OCI-LY1 (cell line): ENCODE measurements around the gene NKAIN4.

Experiments used
- H2AFZ ChIP-seq: fragments of 200-600 bp; sonication (generic), shearing (Covaris generic); 2 replicates; pipeline ENCODE4 v1.6.0; 2014; ENCODE audit warnings: antibody characterized with exemption, mild to moderate bottlenecking, low read length
- H3F3A ChIP-seq: fragments of 200-600 bp; sonication (generic), shearing (Covaris generic); 2 replicates; pipeline ENCODE4 v1.6.0; 2014; ENCODE audit warnings: mild to moderate bottlenecking, antibody characterized with exemption, low read length, moderate library complexity; ENCODE audit not compliant: insufficient read depth
- H3K27ac ChIP-seq: fragments of 200-600 bp; sonication (generic); 2 replicates; pipeline ENCODE4 v1.5.1; 2014; ENCODE audit warnings: low read length, mixed run types, mild to moderate bottlenecking, low read depth; ENCODE audit not compliant: poor library complexity, severe bottlenecking
- H3K27me3 ChIP-seq: fragments of 200-600 bp; sonication (generic); 2 replicates; pipeline ENCODE4 v1.6.0; 2014; ENCODE audit warnings: antibody characterized with exemption, mild to moderate bottlenecking, low read length, moderate library complexity; ENCODE audit not compliant: insufficient read depth
- H3K36me3 ChIP-seq: fragments of 200-600 bp; sonication (generic); 2 replicates; pipeline ENCODE4 v1.6.1; 2014; ENCODE audit warnings: mild to moderate bottlenecking, antibody characterized with exemption, low read length, moderate library complexity, mixed read lengths; ENCODE audit not compliant: insufficient read depth
- H3K4me1 ChIP-seq: fragments of 200-600 bp; sonication (generic); 2 replicates; pipeline ENCODE4 v1.5.1; 2014; ENCODE audit warnings: mild to moderate bottlenecking, low read length, moderate library complexity; ENCODE audit not compliant: insufficient read depth, severe bottlenecking
- H3K4me2 ChIP-seq: fragments of 200-600 bp; sonication (generic), shearing (Covaris generic); 2 replicates; pipeline ENCODE4 v1.6.1; 2014; ENCODE audit warnings: low read length
- H3K4me3 ChIP-seq: fragments of 200-600 bp; sonication (generic); 2 replicates; pipeline ENCODE4 v1.5.1; 2014; ENCODE audit warnings: low read length, low read depth, mild to moderate bottlenecking, mixed read lengths; ENCODE audit not compliant: poor library complexity, severe bottlenecking
- H3K79me2 ChIP-seq: fragments of 200-600 bp; shearing (Covaris generic); 2 replicates; pipeline ENCODE4 v1.6.1; 2016; ENCODE audit warnings: mixed run types, low read length, mixed read lengths; ENCODE audit not compliant: insufficient read depth
- H3K9ac ChIP-seq: fragments of 200-600 bp; sonication (generic), shearing (Covaris generic); 2 replicates; pipeline ENCODE4 v1.6.1; 2014; ENCODE audit warnings: mild to moderate bottlenecking, low read length, mixed read lengths
- H3K9me2 ChIP-seq: fragments of 200-600 bp; sonication (generic), shearing (Covaris generic); 2 replicates; pipeline ENCODE4 v1.6.1; 2014; ENCODE audit warnings: low read depth, mild to moderate bottlenecking, low read length, mixed read lengths
- H3K9me3 ChIP-seq: fragments of 200-600 bp; shearing (Covaris generic); 2 replicates; pipeline ENCODE4 v1.6.1; 2014; ENCODE audit warnings: low read length, mixed read lengths
- H4K20me1 ChIP-seq: fragments of 200-600 bp; sonication (generic), shearing (Covaris generic); 2 replicates; pipeline ENCODE4 v1.6.0; 2016; ENCODE audit warnings: mild to moderate bottlenecking, low read length; ENCODE audit not compliant: insufficient read depth
- CTCF ChIP-seq: fragments of 200-600 bp; sonication (generic), shearing (Covaris generic); IDR thresholded peaks from 2 replicates; pipeline ENCODE4 v1.5.1; 2017; ENCODE audit warnings: mild to moderate bottlenecking, antibody characterized with exemption, low read length, moderate library complexity, mixed read lengths
- EZH2 ChIP-seq: fragments of 200-600 bp; sonication (generic), shearing (Covaris generic); IDR thresholded peaks from 2 replicates; pipeline ENCODE4 v1.8.0; 2017; ENCODE audit warnings: borderline replicate concordance, mixed run types, mild to moderate bottlenecking, antibody characterized with exemption, low read length, moderate library complexity, mixed read lengths

NKAIN4 gene

GRCh38 chr20:63296531-63297299 lies 42.5 kb upstream of the NKAIN4 start:
- Histone ChIP-seq H3K36me3 (no peaks in the 10 kb centered on the region), H3K9me3 (no peaks in the 10 kb centered on the region), H3K27me3 (no peaks in the 10 kb centered on the region; the same call in 1 of the 2 replicates), H3K27ac (no peak overlapping the region), H4K20me1 (no peaks in the 10 kb centered on the region), H3F3A (no peaks in the 10 kb centered on the region), H3K9me2 (no peaks in the 10 kb centered on the region), H3K79me2 (no peaks in the 10 kb centered on the region), H3K4me2 (no peak overlapping the region), H3K4me1 (no peaks in the 10 kb centered on the region), H2AFZ (no peak overlapping the region), H3K4me3 (no peak overlapping the region), H3K9ac (no peak overlapping the region)
- TF ChIP-seq EZH2 = no peak
- no peak for TF ChIP-seq CTCF

- Histone ChIP-seq H3K79me2 (no peaks in the 10 kb centered on the region), H3K4me2 (no peak overlapping the region), H3K4me3 (no peak overlapping the region), H2AFZ (no peak overlapping the region), H3K9me2 (no peaks in the 10 kb centered on the region), H4K20me1 (no peaks in the 10 kb centered on the region), H3K9me3 (no peaks in the 10 kb centered on the region), H3K27ac (no peak overlapping the region), H3K4me1 (no peaks in the 10 kb centered on the region), H3K27me3 (no peaks in the 10 kb centered on the region; the same call in 1 of the 2 replicates), H3K9ac (no peak overlapping the region), H3F3A (no peaks in the 10 kb centered on the region), H3K36me3 (no peaks in the 10 kb centered on the region)
- TF ChIP-seq CTCF (no peak), EZH2 (no peak)
These were observed 41.6 kb upstream of the NKAIN4 start for GRCh38 chr20:63295846-63296245.

- no peak overlapping the region for H2AFZ ChIP-seq
- H3K79me2 ChIP-seq = no peaks in the 10 kb centered on the region
- no peaks in the 10 kb centered on the region for H3F3A ChIP-seq
- H3K27ac ChIP-seq = no peak overlapping the region
- no peaks in the 10 kb centered on the region for H3K4me1 ChIP-seq
- no peaks in the 10 kb centered on the region for H3K9me2 ChIP-seq
- no peak overlapping the region for H3K4me3 ChIP-seq
- no peaks in the 10 kb centered on the region for H3K9me3 ChIP-seq
- H3K36me3 ChIP-seq = no peaks in the 10 kb centered on the region
- no peak overlapping the region for H3K9ac ChIP-seq
- TF ChIP-seq CTCF = no peak
- no peak for TF ChIP-seq EZH2
- no peak overlapping the region for H3K4me2 ChIP-seq
- no peaks in the 10 kb centered on the region; the same call in 1 of the 2 replicates for H3K27me3 ChIP-seq
- H4K20me1 ChIP-seq = no peaks in the 10 kb centered on the region
These were observed 41.2 kb upstream of the NKAIN4 start for GRCh38 chr20:63295422-63295821.
